T-helper 1 cell (primary cell): Measurements from ENCODE around the gene POLR3C.
A peak's percentile ranks its signal among the peaks of the same experiment; 100 is the strongest.
"Not testable (repeated sequence)": the region's sequence is repeated elsewhere in the genome, so short reads cannot be mapped to it uniquely, and the experiment has no call there.

ENCODE experiments used
- DNase-seq, 5 donors: peaks; one replicate each; pipeline ENCODE4 v3.0.0-alpha.2; 2012 to 2020

POLR3C gene

GRCh38 chr1:145822779-145823331 is 1.1 kb upstream of the POLR3C start:
- not testable (repeated sequence) for DNase-seq

- DNase-seq: peak in 1 of 5 donors; percentile 8
These were observed 471 bp downstream of the POLR3C start for GRCh38 chr1:145824499-145824842.

GRCh38 chr1:145826030-145826429 is 2.0 kb downstream of the POLR3C start:
- no peak for DNase-seq

GRCh38 chr1:145827966-145828365 is 4.0 kb downstream of the POLR3C start:
- no peak for DNase-seq

- DNase-seq: peak in 1 of 5 donors; percentile 45
These were observed 4.5 kb downstream of the POLR3C start for GRCh38 chr1:145828367-145829026.

- not testable (repeated sequence) for DNase-seq
These were observed 6.8 kb downstream of the POLR3C start for GRCh38 chr1:145830810-145831209.

GRCh38 chr1:145837656-145838055 is 13.7 kb downstream of the POLR3C start:
- no peak for DNase-seq

- DNase-seq: no peak
These were observed 19.0 kb downstream of the POLR3C start for GRCh38 chr1:145843031-145843430.

GRCh38 chr1:145845144-145845513 is 21.1 kb downstream of the POLR3C start:
- no peak for DNase-seq

- peak; percentile 56 to 75 (median 68) for DNase-seq
These were observed 21.6 kb downstream of the POLR3C start, which contains the start of gene NUDT17 for GRCh38 chr1:145845514-145846161. Gene NUDT17, plus strand, starts transcription at chr1:145845630. Its CDS starts 11 bp downstream, at chr1:145845641.

GRCh38 chr1:145846201-145846612 is 22.2 kb downstream of the POLR3C start:
- DNase-seq: peak in 3 of 5 donors; percentile 10 to 33 (median 21)

GRCh38 chr1:145847827-145848226 is 23.8 kb downstream of the POLR3C start:
- no peak for DNase-seq

- no peak for DNase-seq
These were observed 25.6 kb downstream of the POLR3C start for GRCh38 chr1:145849356-145850160.

GRCh38 chr1:145855426-145855948 is 31.5 kb downstream of the POLR3C start:
- no peak for DNase-seq

GRCh38 chr1:145857170-145857569 is 33.2 kb downstream of the POLR3C start:
- DNase-seq: no peak

- peak; percentile 46 to 63 (median 52) for DNase-seq
These were observed 34.4 kb downstream of the POLR3C start for GRCh38 chr1:145858238-145858900.

- DNase-seq: peak; percentile 66 to 91 (median 71)
These were observed 35.0 kb downstream of the POLR3C start, which contains the start of gene PIAS3 for GRCh38 chr1:145858901-145859490. Gene PIAS3, minus strand, starts transcription at chr1:145859081. Its CDS starts 91 bp downstream, at chr1:145858990.

- DNase-seq: peak; percentile 53 to 67 (median 65)
These were observed 35.6 kb downstream of the POLR3C start for GRCh38 chr1:145859491-145860023.

GRCh38 chr1:145863282-145864018 is 39.5 kb downstream of the POLR3C start:
- no peak for DNase-seq

GRCh38 chr1:145868232-145868631 is 44.2 kb downstream of the POLR3C start:
- no peak for DNase-seq
